OCI-LY1 (cell line): ENCODE data around the gene OR52A1.
"Not testable (repeated sequence)": the region's sequence is repeated elsewhere in the genome, so short reads cannot be mapped to it uniquely, and the experiment has no call there.

Experiments used
- EZH2 ChIP-seq: fragments of 200-600 bp; sonication (generic), shearing (Covaris generic); IDR thresholded peaks from 2 replicates; pipeline ENCODE4 v1.8.0; 2017; ENCODE audit warnings: borderline replicate concordance, mixed run types, mild to moderate bottlenecking, antibody characterized with exemption, low read length, moderate library complexity, mixed read lengths
- TF ChIP-seq, protein P1 (sequence below): fragments of 200-600 bp; sonication (generic), shearing (Covaris generic); IDR thresholded peaks from 2 replicates; pipeline ENCODE4 v1.5.1; 2017; ENCODE audit warnings: mild to moderate bottlenecking, antibody characterized with exemption, low read length, moderate library complexity, mixed read lengths

DNA sequence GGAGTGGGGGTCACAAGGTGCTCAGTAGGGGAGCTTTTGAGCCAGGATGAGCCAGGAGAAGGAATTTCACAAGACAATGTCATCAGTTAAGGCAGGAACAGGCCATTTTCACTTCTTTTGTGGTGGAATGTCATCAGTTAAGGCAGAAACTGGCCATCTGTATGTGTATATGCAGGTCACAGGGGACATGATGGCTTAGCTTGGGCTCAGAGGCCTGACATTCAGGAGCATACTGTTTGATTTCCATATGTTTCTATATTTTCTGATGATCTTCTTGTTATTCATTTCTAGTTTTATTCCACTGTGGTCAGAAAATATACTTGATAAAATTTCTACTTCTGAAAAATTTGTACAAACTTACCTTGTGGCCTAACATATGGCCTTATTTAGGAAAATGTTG is 11.3 kb upstream of the OR52A1 start:
- TF ChIP-seq, protein P1, sequence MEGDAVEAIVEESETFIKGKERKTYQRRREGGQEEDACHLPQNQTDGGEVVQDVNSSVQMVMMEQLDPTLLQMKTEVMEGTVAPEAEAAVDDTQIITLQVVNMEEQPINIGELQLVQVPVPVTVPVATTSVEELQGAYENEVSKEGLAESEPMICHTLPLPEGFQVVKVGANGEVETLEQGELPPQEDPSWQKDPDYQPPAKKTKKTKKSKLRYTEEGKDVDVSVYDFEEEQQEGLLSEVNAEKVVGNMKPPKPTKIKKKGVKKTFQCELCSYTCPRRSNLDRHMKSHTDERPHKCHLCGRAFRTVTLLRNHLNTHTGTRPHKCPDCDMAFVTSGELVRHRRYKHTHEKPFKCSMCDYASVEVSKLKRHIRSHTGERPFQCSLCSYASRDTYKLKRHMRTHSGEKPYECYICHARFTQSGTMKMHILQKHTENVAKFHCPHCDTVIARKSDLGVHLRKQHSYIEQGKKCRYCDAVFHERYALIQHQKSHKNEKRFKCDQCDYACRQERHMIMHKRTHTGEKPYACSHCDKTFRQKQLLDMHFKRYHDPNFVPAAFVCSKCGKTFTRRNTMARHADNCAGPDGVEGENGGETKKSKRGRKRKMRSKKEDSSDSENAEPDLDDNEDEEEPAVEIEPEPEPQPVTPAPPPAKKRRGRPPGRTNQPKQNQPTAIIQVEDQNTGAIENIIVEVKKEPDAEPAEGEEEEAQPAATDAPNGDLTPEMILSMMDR = not testable (repeated sequence)
- not testable (repeated sequence) for TF ChIP-seq EZH2
